Smooth muscle cell (in vitro differentiated cells): ENCODE measurements around the gene IPPK. TPM values are rescaled to one million over a fixed set of nuclear protein-coding genes. Genes with fewer than 3 reads are reported as not detected.

Experiments
- DNase-seq: peaks from one replicate; lab custom pipeline; 2025; ENCODE audit not compliant: unreplicated experiment; lab: John Stamatoyannopoulos, UW
- H2AFZ ChIP-seq: fragments of 200-600 bp; sonication (generic); 2 replicates; pipeline ENCODE4 v1.6.0; 2016; ENCODE audit warnings: antibody characterized with exemption, low read depth, mild to moderate bottlenecking
- H3F3A ChIP-seq: fragments of 200-600 bp; sonication (generic); 2 replicates; pipeline ENCODE4 v1.6.0; 2017; ENCODE audit warnings: antibody characterized with exemption, low read depth
- H3K27ac ChIP-seq: fragments of 200-600 bp; sonication (generic); 2 replicates; pipeline ENCODE4 v1.5.1; 2016; ENCODE audit warnings: low read depth, mild to moderate bottlenecking
- H3K27me3 ChIP-seq: fragments of 200-600 bp; sonication (generic); 2 replicates; pipeline ENCODE4 v1.6.1; 2016; ENCODE audit warnings: low read depth, mild to moderate bottlenecking
- H3K36me3 ChIP-seq: fragments of 200-600 bp; sonication (generic); 2 replicates; pipeline ENCODE4 v1.5.1; 2016; ENCODE audit warnings: low read depth
- H3K4me1 ChIP-seq: fragments of 200-600 bp; sonication (generic); 2 replicates; pipeline ENCODE4 v1.5.1; 2016; ENCODE audit warnings: low read depth
- H3K4me2 ChIP-seq: fragments of 200-600 bp; sonication (generic); 2 replicates; pipeline ENCODE4 v1.6.0; 2016; ENCODE audit warnings: mild to moderate bottlenecking
- H3K4me3 ChIP-seq: fragments of 200-600 bp; sonication (generic); 2 replicates; pipeline ENCODE4 v1.5.1; 2016; ENCODE audit warnings: mild to moderate bottlenecking
- H3K79me2 ChIP-seq: fragments of 200-600 bp; sonication (generic); 2 replicates; pipeline ENCODE4 v1.6.0; 2016; ENCODE audit warnings: low read depth, mild to moderate bottlenecking
- H3K9ac ChIP-seq: fragments of 200-600 bp; sonication (generic); 2 replicates; pipeline ENCODE4 v1.6.0; 2016; ENCODE audit warnings: low read depth
- H3K9me3 ChIP-seq: fragments of 200-600 bp; sonication (generic); replicated peaks from 2 replicates; pipeline ENCODE4 v1.5.1; 2016; ENCODE audit warnings: low read depth
- H4K20me1 ChIP-seq: fragments of 200-600 bp; sonication (generic); 2 replicates; pipeline ENCODE4 v1.6.0; 2016; ENCODE audit warnings: low read depth
- CTCF ChIP-seq: fragments of 200-600 bp; sonication (generic); IDR thresholded peaks from 2 replicates; pipeline ENCODE4 v1.5.1; 2017; ENCODE audit warnings: borderline replicate concordance, mild to moderate bottlenecking, antibody characterized with exemption; ENCODE audit not compliant: insufficient read depth, poor library complexity, severe bottlenecking
- WGBS: methylation state at CpG from one replicate; pipeline ENCODE4 v1.1.7; 2016; ENCODE audit warnings: low lambda C conversion rate; 5-methylcytosine and 5-hydroxymethylcytosine counted together
- polyA plus RNA-seq: library from polyadenylated mRNA; unstranded; fragments of >200 nt; fragmentation: Nextera tagmentation; extraction: Ambion mirVana; gene quantifications from 2 replicates; pipeline ENCODE4 v1.2.1, GENCODE V29; 2016
- total RNA-seq: library from RNA; depleted of rRNA; stranded (reverse); fragments of >200 nt; gene quantifications from 2 replicates; pipeline ENCODE4 v1.2.3, GENCODE V29; 2014

IPPK gene
- total and polyA plus RNA-seq, 2 experiments from 2014 or later = 9.4 to 22.1 TPM

- no peaks in the 10 kb centered on the region for H3K4me1 ChIP-seq
- no peak for DNase-seq
- no peaks in the 10 kb centered on the region for H4K20me1 ChIP-seq
- peaks cover 3% of the 10 kb centered on the region for H3K36me3 ChIP-seq
- no peaks in the 10 kb centered on the region for H3K9me3 ChIP-seq
- no peak for TF ChIP-seq CTCF
- no peak overlapping the region for H3K27ac ChIP-seq
- WGBS = 91% methylated on average over 9 of the region's 9 CpGs
- peaks cover 2% of the 10 kb centered on the region for H3K79me2 ChIP-seq
- H3K27me3 ChIP-seq = no peaks in the 10 kb centered on the region
- no peak overlapping the region for H3K4me2 ChIP-seq
- H3K9ac ChIP-seq = no peak overlapping the region
- no peak overlapping the region for H3K4me3 ChIP-seq
- no peaks in the 10 kb centered on the region for H3F3A ChIP-seq
- no peak overlapping the region for H2AFZ ChIP-seq
These were observed 36.2 kb downstream of the IPPK start for GRCh38 chr9:92633614-92634278.

- no peaks in the 10 kb centered on the region for H3K9me3 ChIP-seq
- H3K27me3 ChIP-seq = no peaks in the 10 kb centered on the region
- peaks cover 10% of the 10 kb centered on the region for H3K79me2 ChIP-seq
- no peak overlapping the region for H3K4me2 ChIP-seq
- no peak overlapping the region for H3K4me3 ChIP-seq
- H4K20me1 ChIP-seq = no peaks in the 10 kb centered on the region
- no peak overlapping the region for H3K27ac ChIP-seq
- H2AFZ ChIP-seq = no peak overlapping the region
- no peak overlapping the region for H3K9ac ChIP-seq
- H3F3A ChIP-seq = no peaks in the 10 kb centered on the region
- 97% methylated on average over 5 of the region's 5 CpGs for WGBS
- H3K4me1 ChIP-seq = no peaks in the 10 kb centered on the region
- no peak for TF ChIP-seq CTCF
- H3K36me3 ChIP-seq = peaks cover 12% of the 10 kb centered on the region
- DNase-seq = no peak
These were observed 37.3 kb downstream of the IPPK start for GRCh38 chr9:92632641-92633040.

- peaks cover 13% of the 10 kb centered on the region for H3K79me2 ChIP-seq
- no peak overlapping the region for H3K4me2 ChIP-seq
- peaks cover 19% of the 10 kb centered on the region for H3K36me3 ChIP-seq
- 97% methylated on average over 13 of the region's 13 CpGs for WGBS
- TF ChIP-seq CTCF = no peak
- no peaks in the 10 kb centered on the region for H3K4me1 ChIP-seq
- no peak overlapping the region for H3K9ac ChIP-seq
- H3K27ac ChIP-seq = no peak overlapping the region
- H2AFZ ChIP-seq = no peak overlapping the region
- DNase-seq = no peak
- H3K9me3 ChIP-seq = no peaks in the 10 kb centered on the region
- no peak overlapping the region for H3K4me3 ChIP-seq
- H3K27me3 ChIP-seq = no peaks in the 10 kb centered on the region
- no peaks in the 10 kb centered on the region for H4K20me1 ChIP-seq
- no peaks in the 10 kb centered on the region for H3F3A ChIP-seq
These were observed 38.2 kb downstream of the IPPK start for GRCh38 chr9:92631452-92632343.
